ENCODE data around the gene HSD17B12. TPM values are rescaled to one million over a fixed set of nuclear protein-coding genes. Genes with fewer than 3 reads are reported as not detected.

The HSD17B12 gene
- total RNA-seq, 1 donor, result 122 TPM

- Histone ChIP-seq H3K36me3 (ENCODE audit: insufficient read depth, low read length) (peaks cover 18% of the 10 kb centered on the region), H2AFZ (ENCODE audit: low read length) (no peak overlapping the region), H3K4me3 (ENCODE audit: insufficient read depth, low read length) (no peak overlapping the region), H4K20me1 (ENCODE audit: insufficient read depth, low read length) (peaks cover 4% of the 10 kb centered on the region), H3K4me1 (ENCODE audit: insufficient read depth, low read length) (no peaks in the 10 kb centered on the region), H3K27me3 (ENCODE audit: insufficient read depth, low read length) (no peaks in the 10 kb centered on the region), H3K27ac (ENCODE audit: low read depth, low read length) (no peak overlapping the region), H3K9me3 (ENCODE audit: low read depth, low read length) (no peaks in the 10 kb centered on the region), H3K4me2 (ENCODE audit: insufficient read depth, low read length) (no peak overlapping the region), H3K79me2 (ENCODE audit: insufficient read depth, low read length) (no peaks in the 10 kb centered on the region)
- TF ChIP-seq CTCF (IDR thresholded peaks at IDR 0.05; ENCODE audit: extremely low read depth, low read depth, low read length), result peak; percentile 91
- DNase-seq (ENCODE audit: insufficient read length, low spot score, missing footprints), result peak; percentile 78
These were observed 171.6 kb downstream of the HSD17B12 start for GRCh38 chr11:43852057-43852636.

- no peaks in the 10 kb centered on the region for H3K4me1 ChIP-seq (ENCODE audit: insufficient read depth, low read length)
- DNase-seq (ENCODE audit: insufficient read length, low spot score, missing footprints), result no peak
- no peak overlapping the region for H3K4me3 ChIP-seq (ENCODE audit: insufficient read depth, low read length)
These were observed 173.2 kb downstream of the HSD17B12 start for GRCh38 chr11:43853781-43854180.

GRCh38 chr11:43856993-43857392 is 176.5 kb downstream of the HSD17B12 start:
- Histone ChIP-seq H3K27ac (ENCODE audit: low read depth, low read length) (no peak overlapping the region), H4K20me1 (ENCODE audit: insufficient read depth, low read length) (no peaks in the 10 kb centered on the region), H3K4me3 (ENCODE audit: insufficient read depth, low read length) (no peak overlapping the region), H3K4me1 (ENCODE audit: insufficient read depth, low read length) (no peaks in the 10 kb centered on the region), H3K4me2 (ENCODE audit: insufficient read depth, low read length) (no peak overlapping the region), H3K27me3 (ENCODE audit: insufficient read depth, low read length) (no peaks in the 10 kb centered on the region), H2AFZ (ENCODE audit: low read length) (no peak overlapping the region), H3K36me3 (ENCODE audit: insufficient read depth, low read length) (peaks cover 18% of the 10 kb centered on the region), H3K79me2 (ENCODE audit: insufficient read depth, low read length) (no peaks in the 10 kb centered on the region), H3K9me3 (ENCODE audit: low read depth, low read length) (no peaks in the 10 kb centered on the region)
- no peak for DNase-seq (ENCODE audit: insufficient read length, low spot score, missing footprints)
- TF ChIP-seq CTCF (IDR thresholded peaks at IDR 0.05; ENCODE audit: extremely low read depth, low read depth, low read length), result no peak

More at GRCh38 chr11:43853781-43854180, 173.2 kb downstream of the HSD17B12 start:
- Histone ChIP-seq H2AFZ (ENCODE audit: low read length) (no peak overlapping the region), H3K27me3 (ENCODE audit: insufficient read depth, low read length) (no peaks in the 10 kb centered on the region), H3K9me3 (ENCODE audit: low read depth, low read length) (no peaks in the 10 kb centered on the region), H3K27ac (ENCODE audit: low read depth, low read length) (no peak overlapping the region), H3K4me2 (ENCODE audit: insufficient read depth, low read length) (no peak overlapping the region), H3K36me3 (ENCODE audit: insufficient read depth, low read length) (peaks cover 18% of the 10 kb centered on the region), H4K20me1 (ENCODE audit: insufficient read depth, low read length) (peaks cover 4% of the 10 kb centered on the region), H3K79me2 (ENCODE audit: insufficient read depth, low read length) (no peaks in the 10 kb centered on the region)
- no peak for TF ChIP-seq CTCF (IDR thresholded peaks at IDR 0.05; ENCODE audit: extremely low read depth, low read depth, low read length)

- no peak for DNase-seq (ENCODE audit: insufficient read length, low spot score, missing footprints)
- Histone ChIP-seq H4K20me1 (ENCODE audit: insufficient read depth, low read length) (no peaks in the 10 kb centered on the region), H3K79me2 (ENCODE audit: insufficient read depth, low read length) (no peaks in the 10 kb centered on the region), H3K4me2 (ENCODE audit: insufficient read depth, low read length) (no peak overlapping the region), H3K36me3 (ENCODE audit: insufficient read depth, low read length) (no peaks in the 10 kb centered on the region), H3K27me3 (ENCODE audit: insufficient read depth, low read length) (no peaks in the 10 kb centered on the region), H3K4me1 (ENCODE audit: insufficient read depth, low read length) (no peaks in the 10 kb centered on the region), H3K4me3 (ENCODE audit: insufficient read depth, low read length) (no peak overlapping the region), H2AFZ (ENCODE audit: low read length) (no peak overlapping the region), H3K27ac (ENCODE audit: low read depth, low read length) (no peak overlapping the region), H3K9me3 (ENCODE audit: low read depth, low read length) (no peaks in the 10 kb centered on the region)
- TF ChIP-seq CTCF (IDR thresholded peaks at IDR 0.05; ENCODE audit: extremely low read depth, low read depth, low read length), result no peak
These were observed 180.6 kb downstream of the HSD17B12 start for GRCh38 chr11:43861141-43861540.

Data from osteoblast (primary cell).